ENCODE data around the gene PELI2.

The PELI2 gene

GRCh38 chr14:56175773-56176172, 57.6 kb downstream of the PELI2 start:
- no peak for DNase-seq

GRCh38 chr14:56176530-56176929, 58.3 kb downstream of the PELI2 start:
- DNase-seq, result no peak

- no peak for DNase-seq
Measured at GRCh38 chr14:56177036-56177435, 58.8 kb downstream of the PELI2 start.

GRCh38 chr14:56180754-56181542, 62.7 kb downstream of the PELI2 start:
- DNase-seq, result no peak

GRCh38 chr14:56181681-56182085, 63.5 kb downstream of the PELI2 start:
- no peak for DNase-seq

GRCh38 chr14:56182410-56182809, 64.2 kb downstream of the PELI2 start:
- no peak for DNase-seq

DNA sequence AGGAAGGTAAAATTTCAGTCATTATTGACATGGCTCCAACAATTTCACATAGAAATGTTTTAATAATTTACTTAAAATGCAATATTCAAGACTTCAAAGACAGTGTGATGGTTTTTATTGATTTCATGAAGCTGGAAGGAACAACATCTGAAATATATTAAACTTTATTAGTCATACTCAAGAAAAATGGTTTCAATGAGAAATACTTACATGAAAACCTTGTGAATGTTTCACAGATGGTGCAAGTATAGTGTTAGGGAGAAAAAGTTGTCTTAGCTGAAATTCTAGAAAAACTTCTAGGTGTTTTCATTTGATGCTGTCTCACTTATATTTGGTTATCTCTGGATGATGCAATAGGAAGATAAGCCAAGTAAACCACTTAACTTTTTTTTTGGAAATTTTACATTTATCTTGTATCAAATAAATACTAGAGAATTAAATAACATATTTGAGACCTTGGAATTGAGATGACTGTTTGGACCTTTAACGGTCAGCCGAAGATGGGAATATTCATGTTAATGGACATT, 65.5 kb downstream of the PELI2 start:
- DNase-seq, result no peak

- DNase-seq, result no peak
Measured at GRCh38 chr14:56185992-56186391, 67.8 kb downstream of the PELI2 start.

DNA sequence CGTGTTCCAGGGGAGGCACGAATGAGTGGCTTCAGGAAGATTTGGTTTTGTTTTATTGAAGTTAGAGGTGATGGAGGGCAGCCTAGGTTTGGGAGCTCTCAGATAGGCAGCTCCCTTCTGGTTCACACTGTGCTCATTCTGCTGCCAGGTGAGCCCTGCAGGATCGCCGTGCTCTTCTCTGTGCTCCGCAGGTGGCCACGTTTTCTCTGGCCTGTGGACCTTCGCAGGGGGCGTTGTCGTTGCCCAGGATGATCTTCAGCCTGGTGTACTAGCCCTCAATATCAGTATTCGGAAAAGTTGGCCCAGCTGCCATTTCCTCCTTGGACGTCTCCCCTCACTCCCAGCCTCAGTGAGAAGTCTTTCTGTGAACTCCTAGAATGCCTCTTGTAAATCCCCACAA, 69.5 kb downstream of the PELI2 start:
- no peak for DNase-seq

DNA sequence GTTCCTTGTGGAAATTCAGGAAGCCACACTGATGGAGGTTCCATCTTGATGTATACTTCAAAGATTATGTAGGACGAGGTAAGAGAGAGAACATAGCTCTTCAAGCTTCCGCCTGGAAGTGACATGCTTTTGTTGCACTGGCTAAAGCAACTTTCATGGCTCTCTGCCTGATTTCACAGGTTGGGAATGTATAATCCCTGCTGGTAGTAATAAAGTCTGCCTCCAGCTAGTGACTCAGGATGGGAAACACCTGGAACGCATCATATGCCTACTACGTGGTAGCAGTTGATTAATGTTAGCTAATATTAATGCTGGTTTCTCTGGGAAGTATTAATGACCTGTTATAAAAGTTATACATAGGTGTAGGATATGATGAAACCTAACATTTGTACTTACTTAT, 71.1 kb downstream of the PELI2 start:
- no peak for DNase-seq

DNA sequence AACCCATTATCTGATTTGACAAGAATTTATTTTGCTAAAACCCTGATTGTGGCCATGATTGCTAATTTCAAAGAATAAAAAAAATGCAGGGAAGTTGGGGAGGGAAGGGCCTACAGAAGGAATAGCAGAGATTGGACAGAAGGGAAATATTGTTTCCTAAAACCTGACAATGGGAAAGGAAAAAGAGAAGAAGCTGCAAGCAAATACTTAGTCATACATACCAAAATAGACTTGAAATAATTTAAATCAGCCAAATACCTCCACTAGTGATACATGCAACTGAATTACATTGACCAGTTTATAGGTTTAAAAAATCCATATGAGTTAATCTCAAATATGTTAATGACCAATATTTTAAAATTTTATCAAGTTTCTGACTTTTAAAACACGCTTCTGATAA, 75.1 kb downstream of the PELI2 start:
- no peak for DNase-seq

DNA sequence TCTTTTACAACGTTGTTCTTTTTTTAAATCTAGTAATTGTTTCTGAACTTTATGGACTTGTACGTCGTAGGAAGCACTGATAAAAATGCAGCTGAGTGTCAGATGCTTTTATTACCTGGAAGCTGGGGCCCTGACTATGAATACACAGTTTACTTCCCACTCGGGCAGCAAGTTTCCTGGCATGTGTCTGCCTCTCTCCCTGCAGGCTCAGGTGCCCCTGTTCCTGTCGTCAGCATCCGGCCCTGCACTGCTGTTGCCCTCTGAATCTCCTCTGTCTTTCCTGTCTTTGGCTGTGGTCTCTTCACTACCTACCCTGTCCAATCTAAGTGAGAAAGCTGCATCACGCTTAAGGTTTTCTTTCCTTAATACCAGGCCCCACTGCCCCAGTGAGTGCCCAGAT, 75.8 kb downstream of the PELI2 start:
- DNase-seq, result no peak

GRCh38 chr14:56195223-56195622, 77.0 kb downstream of the PELI2 start:
- DNase-seq, result no peak

- no peak for DNase-seq
Measured at GRCh38 chr14:56195704-56196103, 77.5 kb downstream of the PELI2 start.

DNA sequence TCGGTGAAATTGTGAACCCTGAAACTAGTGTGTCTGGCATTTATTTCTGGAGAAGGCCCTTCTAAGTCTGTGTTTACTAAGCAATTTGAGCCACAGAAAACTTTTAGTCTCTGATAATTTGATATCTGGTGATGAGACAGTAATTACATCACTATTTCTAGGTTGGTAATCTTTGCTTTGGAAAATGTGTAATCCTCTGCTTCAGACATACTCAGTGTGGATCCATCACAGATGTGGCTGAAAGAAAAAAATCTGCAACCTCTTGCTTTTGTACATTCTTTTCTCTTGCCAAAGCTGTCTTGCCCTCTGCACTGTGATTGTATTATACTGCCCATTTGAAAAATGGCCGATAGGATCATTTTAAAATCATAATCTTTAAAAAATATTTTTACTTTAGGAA, 78.1 kb downstream of the PELI2 start:
- DNase-seq, result no peak

- no peak for DNase-seq
Measured at GRCh38 chr14:56197150-56197549, 78.9 kb downstream of the PELI2 start.

- no peak for DNase-seq
Measured at GRCh38 chr14:56198438-56198837, 80.2 kb downstream of the PELI2 start.

DNA sequence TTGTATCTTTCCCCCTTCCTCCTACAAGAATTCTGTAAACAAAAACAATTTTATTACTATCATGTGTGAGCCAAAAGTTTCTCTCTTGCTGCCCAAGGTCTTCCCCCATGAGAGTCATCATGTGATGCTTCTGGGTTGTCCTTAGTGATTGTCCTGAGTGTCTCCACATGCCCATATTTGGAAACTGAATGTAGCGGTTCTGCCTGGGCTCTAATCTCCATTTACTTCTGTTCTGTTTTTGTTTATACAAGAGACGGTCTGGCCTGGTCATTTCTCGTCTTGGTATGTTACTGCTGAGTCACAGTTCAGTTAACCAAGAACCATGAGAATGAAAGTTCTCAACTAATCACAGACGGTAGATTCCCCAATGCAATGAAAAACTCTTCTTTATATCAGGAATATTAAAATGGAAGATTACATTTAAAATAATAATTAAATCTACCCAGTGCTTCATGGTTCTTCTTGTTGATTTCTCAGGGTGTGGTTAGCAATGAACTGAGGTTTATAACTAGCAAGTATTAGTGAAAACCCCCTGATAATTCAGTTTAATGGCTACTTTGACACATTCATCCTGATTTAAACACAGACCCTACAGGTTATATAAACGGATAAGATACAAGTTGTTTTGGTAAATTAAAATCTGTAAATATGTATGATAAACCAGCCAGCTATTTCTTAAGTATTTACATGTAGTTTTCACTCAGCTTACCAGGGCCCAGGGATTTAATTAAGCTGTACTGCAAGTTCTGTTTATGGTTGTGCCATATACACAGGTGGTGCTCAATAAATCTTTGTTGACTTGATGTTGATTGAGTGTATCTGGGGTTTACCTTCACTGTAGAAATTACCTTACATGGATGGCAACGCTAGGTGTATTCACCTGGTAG, 81.1 kb downstream of the PELI2 start:
- DNase-seq, result no peak

DNA sequence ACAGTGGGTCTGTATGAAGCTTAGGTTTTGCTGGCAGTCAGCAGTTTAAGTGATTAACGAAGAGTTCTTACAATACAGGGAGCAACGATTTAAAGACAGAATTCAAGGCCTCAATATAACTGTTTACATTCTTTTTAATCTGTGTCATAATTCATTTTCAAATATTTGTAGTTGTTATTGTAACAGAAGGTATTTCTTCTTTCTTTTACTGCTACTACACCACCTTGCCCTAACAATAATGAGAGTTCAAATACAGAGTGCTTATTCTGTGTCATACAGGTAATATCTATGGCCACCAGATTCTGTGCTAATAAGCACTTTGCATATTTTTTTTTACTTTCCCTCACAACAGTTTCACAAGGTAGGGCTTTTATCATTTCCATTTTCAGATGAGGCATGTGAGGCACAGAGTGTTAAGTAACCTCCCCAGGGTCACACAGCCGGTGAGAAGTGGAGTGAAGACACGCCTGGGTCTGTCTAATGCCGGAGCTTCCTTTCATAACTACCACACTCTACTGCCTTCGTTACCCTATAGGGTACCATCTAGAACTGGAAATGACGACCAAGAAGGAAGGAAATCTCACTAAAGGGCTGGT, 81.9 kb downstream of the PELI2 start:
- DNase-seq, result no peak

DNA sequence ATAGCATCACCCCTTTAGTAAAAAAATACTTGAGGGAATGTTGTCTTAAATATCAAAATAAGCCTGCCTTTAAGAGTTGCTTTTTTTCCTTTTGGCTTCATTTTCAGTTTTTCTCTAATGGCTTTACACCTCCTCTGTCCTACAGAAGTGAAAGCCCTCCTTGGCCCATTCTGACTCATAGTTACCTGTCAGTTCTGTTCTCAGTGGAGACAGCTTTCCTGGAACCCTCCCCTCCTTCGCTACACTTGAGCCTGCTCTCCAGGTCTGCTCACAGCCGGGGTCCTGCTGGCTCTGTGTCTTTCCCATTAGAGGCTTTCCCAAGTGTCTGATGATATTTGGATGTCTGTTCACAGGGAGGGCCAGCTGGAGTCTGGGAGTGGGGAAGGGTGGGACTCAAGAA, 84.0 kb downstream of the PELI2 start:
- DNase-seq, result no peak

DNA sequence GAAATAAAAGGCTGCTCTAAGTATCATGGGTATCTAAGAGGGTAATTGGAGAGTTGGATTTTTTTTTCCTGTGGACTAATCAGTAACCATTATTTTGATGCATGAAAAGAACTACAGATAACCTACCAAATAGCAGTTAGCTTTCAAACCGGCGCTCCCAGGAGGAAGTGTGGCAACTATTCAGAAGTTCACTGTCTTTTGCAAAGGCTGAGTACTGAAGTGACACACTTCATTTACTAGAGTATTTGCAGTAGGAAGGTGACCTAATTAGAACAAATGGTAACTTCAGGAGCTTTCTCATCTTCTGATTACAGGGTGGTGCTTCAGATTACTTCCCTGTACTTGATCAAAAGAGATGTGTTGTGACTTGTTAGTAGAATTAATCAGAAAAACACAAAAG, 87.7 kb downstream of the PELI2 start:
- DNase-seq, result no peak

DNA sequence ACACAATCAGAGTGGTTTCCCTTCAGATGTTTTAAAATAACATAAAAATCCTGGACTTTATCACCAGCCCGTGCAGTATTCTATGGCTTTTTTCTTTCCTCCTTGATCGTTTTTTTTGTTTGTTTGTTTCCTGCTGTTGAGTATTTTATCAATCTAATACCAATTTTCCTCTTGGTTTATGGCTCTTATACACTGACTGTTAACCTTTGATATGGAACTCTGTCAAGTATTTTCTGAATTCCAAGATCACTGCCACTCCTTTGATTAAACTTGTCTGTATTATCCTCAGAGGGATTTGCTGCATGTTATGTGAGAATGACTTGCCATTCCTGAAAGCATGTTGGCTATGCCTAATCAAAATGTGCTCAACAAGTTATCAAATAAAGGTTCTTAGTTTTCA, 88.4 kb downstream of the PELI2 start:
- no peak for DNase-seq

- no peak for DNase-seq
Measured at GRCh38 chr14:56207626-56208292, 89.5 kb downstream of the PELI2 start.
